ENCODE results near the gene CFAP58.

CFAP58 gene, protein sequence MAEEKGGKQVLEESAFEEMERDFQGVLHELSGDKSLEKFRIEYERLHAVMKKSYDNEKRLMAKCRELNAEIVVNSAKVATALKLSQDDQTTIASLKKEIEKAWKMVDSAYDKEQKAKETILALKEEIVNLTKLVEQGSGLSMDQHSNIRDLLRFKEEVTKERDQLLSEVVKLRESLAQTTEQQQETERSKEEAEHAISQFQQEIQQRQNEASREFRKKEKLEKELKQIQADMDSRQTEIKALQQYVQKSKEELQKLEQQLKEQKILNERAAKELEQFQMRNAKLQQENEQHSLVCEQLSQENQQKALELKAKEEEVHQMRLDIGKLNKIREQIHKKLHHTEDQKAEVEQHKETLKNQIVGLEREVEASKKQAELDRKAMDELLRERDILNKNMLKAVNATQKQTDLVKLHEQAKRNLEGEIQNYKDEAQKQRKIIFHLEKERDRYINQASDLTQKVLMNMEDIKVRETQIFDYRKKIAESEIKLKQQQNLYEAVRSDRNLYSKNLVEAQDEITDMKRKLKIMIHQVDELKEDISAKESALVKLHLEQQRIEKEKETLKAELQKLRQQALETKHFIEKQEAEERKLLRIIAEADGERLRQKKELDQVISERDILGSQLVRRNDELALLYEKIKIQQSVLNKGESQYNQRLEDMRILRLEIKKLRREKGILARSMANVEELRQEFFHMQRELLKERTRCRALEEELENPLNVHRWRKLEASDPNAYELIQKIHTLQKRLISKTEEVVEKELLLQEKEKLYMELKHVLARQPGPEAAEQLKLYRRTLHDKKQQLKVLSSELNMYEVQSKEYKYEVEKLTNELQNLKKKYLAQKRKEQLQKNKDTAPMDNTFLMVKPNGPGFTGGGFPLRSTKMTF

DNA sequence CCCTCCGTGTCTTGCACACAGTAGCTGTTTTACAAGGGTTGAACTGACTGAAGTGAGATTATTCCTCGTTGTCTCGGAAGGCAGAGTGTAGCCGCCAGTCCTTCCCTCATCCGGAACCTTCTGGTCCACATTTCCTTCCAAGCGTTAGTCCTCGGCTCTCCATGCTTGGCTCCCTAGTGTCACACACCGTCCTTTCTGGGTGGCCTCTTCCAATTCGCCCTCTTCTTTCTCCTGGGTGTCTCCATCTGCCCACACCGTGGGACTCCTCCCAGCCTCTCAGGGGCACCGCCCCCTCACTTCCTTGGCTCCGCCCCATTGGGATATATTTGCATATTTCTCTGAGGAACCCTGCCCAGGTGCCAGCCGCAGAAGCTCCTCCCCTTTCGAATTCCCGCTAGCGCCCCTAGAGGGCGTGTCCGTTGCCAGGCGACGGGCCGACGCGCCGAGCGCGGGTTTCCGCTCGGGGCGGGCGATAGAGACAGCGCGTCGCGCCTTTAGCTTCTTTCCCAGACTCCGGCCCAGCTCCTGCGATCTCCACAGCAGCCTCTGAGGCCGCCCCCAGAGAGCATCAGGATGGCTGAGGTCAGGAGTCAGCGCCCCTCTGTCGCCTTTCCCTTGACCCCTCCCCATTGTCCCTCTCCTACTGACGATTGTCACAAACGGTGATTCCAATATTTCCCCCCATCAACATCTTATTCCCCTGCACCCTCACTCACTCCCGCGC, at the start of gene CFAP58:
Gene CFAP58 (plus strand): TSS at position 509 of the 724 bp plus-strand sequence. CDS start 65 bp downstream, at position 574.
- peak; percentile 93 for DNase-seq

DNA sequence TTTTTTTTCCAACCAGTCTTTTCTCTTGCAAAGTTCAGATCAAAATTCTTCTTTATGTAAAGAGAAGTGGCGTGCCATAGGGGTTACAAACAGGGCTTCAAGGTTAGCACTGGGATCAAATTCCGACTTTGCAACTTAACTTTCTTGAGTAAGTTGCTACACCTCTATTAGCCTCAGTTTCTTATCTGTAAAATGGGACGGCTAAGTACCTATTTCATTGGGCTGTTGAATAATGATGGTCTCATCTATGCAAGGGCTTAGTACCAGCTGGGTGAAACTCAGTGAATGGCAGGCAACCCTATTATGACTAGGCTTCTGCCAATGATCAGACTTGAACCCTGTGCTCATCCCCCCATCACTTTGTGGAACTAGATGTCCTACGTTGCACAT, 49.3 kb upstream of the CFAP58 start:
- DNase-seq: no peak

DNA sequence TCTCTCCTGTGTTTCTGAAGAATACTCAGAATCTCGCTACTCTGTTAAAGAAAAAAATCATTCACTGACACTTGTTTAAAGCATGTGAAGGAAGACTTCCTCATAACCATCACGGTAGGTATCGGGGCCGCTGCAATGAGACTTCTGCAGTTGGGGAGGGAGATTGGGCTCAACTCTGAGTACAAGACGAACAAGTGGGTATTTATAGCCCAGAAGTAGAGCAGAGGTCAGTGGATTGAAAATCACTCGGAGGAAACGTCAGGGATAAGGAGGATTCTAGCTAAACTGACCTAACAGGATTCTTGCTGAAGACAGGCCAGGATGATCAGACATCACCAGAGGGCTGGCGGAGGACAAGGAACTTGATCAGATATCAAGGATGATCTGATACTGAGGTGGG, 48.7 kb upstream of the CFAP58 start:
- no peak for DNase-seq

DNA sequence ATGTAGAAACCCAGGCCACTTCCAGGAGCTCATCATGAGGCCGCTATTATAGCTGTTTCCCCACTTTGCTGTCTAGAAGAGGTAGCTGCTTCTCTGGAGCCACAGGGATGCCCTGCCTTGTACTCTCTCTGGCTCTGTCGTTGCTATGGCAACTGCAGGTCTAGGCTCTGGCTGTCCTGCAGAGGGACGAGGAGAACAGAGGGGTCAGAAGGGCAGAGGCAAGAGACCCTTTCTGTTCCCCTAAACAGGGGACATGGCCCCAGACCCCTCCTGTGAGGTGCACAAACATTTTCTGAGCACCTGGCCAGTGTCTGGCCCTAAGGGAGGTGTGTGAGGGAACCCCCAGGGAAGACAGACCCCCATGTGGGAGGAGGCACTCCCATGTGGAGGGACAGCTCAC, 46.7 kb upstream of the CFAP58 start:
- DNase-seq: no peak

DNA sequence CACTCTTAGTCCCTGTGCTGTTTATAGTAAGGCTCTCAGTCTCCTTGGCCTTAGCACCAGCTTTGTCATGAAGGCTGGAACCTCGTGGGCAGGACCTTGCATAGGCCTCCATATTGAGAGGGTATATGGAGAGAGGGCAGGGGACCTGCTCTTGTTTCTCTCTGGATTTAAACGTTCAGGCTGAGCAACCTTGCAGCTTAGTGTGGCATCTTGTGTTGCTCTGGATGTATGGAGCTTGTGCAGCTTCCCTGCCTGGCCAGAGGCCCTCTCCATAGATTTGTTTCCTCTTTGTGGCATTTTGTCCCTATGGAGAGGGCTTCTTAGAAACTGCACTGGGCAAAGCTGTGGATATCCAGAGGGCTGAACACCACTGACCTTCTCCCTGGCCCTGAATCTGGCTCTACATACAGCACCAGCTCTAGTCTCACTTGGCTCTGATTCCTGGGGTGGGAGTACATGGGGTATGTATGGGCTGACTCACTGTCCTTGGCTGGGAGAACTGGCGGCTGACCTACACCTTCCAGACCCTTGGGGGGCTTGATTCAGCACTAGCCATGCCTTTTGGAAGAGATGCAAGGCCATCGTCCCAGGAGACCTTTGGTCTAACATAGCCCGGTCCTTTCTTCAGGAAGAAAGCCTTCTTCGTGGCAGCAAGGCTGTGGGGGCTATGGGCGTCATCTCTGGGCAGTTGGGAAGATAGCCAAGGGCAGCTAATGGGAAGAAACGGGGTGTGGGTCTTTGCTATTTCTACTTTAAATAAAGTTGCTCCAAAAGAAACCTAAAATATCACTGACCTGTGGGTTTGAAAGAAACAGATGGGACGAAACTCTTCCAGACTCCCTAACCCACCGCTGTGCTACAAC, 45.8 kb upstream of the CFAP58 start:
- DNase-seq: no peak

DNA sequence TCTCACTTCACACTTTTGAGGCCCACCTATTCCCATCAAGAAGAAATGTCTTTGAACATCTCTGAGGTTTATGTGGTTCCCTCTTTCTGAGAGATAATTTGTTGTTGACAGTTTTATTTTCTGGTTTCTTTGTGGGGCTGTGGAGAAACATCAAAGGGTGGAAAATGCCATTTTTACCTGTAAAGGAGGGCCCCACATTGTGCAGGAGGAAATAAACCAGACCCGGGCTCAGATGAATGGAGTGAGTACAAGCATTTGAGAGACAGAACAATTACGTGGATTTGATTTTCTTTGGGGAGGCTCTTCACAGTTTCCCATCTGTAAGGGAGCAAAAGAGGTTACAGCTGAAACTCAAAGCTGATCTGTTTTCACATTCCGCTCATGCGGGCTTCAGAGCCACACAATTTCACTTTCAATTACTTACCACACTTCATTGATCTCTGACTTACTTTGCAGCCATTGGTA, 45.2 kb upstream of the CFAP58 start:
- DNase-seq: no peak

DNA sequence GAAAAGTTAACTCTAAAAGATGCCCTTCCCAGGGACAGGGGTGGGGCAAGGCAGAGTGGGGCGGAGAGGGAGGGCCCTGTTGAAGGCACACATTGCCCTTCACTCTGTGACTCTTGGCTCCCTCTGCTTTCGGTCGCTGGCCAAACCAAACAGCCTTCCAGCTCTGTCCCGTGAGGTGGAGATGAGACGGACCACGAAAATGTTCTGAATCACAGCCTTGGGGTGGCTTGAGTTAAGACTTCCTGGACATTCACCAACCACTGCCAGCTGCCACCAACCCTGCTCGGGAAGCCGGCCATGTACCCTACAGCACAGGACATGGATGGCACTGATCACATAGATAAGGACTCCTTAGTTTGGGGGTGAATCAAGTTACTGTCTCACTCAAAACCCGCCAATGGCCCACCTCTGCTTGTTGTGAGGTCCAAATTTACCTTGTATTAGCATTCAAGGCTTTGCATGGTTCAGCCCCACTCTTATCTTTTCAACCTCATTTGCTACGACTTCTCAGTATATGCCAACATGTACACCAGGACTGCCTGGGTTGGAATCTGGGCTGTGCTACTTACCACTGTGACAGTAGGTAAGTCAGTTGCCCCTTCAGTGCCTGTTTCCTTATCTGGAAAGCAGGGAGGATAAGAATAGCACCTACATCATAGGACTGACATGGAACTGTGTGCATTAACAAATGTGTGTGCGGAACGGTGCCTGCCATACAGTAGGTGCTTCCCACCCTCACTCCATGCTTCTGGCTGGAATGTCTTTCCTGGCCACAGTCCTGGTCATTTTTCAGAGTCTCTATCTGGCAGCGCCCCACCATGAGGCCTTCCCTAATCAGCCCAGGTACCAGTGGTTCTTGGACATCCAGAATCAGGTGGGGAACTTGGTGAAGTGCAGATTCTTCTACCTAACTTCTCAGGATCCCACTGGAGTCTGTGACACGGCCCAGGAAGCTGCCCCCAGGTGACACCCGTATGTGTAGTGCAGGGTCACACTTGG, 43.4 kb upstream of the CFAP58 start:
- DNase-seq: no peak

DNA sequence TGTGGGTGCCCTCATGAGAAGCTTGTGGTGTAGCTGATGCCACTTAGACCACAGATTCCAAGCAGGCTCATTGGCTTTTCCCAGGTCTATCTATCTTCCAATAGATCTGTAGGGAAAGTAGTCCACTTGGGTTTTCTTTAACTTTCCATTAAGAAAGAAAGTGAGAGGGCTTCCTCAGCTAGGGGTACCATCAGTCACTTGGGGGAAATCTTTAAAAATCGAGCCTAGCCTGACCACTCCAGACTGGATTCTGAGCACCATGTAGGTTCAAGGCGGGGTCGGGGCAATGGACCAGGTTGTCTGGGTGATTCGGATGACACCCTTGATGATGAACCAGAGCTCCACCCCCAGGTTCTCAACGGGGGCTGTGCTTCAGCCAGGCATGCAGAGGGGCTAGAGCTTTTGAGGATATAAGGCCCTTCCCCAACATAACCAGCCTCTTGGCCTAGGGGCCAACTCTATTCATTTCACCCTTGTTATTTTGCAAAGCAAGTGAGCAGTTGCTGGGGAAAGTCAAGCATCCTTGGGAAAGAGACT, 42.4 kb upstream of the CFAP58 start:
- DNase-seq: no peak

DNA sequence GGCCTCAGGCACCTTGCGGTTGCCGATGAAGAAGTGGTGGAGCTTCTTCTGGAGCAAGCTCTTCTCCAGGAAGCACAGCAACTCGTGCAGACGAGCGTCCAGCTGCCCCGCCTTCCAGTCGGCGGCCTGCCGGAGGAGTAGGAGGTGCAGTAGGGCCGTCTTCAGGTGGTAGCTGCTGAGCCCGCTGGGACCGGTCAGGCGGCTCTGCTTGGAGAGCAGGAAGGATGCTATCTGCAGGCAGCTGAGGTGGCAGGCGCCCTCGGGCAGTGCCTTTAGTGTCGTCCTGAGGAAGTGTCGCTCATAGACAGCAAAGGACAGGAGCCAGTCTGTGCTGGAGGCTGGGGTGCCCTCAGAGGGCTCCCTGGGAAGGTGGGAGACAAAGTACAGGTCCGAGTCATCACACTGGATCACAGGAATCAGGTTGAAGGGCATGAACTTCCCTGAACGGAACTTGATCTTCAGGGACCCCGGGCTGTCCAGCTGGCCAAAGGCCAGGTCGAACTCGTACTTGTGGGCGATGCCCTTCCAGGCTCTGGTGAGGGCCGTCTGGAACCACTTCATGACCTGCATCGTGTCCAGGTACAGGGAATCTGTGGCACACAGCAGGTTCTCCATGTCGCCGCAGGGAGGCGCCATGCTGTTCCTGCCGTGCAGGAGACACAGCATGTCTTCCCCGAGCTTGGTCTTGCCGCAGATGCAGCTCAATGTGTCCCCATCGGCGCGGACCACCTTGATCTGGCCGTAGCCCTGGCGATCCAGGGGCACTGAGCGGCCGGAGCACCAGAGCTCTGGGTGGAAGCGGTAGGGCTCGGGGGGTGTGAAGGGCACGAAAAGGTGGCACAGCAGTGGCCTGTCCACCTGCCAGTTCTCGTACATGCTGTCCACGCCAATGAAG, 38.8 kb upstream of the CFAP58 start:
- DNase-seq: no peak

DNA sequence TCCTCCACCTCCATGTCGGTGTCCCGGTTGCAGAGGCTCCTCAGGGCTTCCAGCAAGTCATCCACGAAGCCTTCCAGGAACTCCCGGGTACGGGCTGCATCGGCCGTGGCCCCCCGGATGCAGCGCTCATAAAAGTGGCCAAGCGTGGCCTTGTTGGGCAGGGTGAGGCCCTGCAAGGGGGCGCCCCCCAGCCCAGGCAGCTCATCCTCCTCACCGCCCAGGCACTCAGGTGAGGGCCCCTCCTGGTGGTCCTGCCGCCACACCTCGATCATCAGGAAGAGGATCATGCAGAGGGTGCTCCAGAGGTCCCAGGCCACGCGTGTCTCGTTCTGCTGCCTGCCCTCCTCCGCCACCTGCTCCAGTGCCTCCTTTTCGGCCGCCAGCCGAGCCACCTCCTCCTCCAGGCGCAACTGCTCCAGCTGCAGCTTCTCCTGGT, 38.1 kb upstream of the CFAP58 start:
- DNase-seq: no peak

DNA sequence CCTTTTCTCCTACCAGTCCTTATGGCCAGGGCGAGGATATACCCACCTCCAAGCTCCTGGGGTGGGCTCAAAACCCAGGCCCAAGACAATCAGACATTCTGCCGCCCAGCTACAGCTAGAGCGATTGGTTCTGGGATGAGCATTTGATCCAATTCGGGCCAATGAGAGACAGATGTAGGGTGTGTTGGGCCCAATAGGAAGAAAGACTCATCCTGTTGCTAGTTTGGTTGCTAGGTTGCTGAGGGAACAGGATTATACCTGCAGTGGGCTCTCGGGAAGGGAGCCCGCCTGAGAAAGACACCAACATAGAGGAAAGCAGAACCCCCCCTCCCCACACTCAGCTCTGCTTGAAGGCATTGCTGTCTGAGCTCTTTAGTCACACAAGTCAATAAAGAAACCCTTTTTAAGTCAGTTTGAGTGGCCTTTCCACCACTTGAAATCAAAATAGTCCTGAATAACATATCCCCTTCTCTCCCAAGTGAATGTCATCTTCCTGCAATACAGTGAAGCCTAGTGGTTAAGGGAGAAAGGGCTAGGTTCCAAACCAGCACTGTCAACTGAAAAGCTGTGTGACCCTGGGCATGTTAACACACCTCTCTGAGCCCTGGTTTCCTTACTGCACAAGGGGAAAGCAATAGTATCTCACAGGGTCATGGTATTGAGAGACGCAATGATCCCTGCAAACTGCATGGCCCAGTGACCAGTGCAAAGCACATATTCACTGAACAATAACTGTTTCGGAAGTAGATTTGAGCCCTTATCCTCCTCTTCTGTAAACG, 37.1 kb upstream of the CFAP58 start:
- no peak for DNase-seq

DNA sequence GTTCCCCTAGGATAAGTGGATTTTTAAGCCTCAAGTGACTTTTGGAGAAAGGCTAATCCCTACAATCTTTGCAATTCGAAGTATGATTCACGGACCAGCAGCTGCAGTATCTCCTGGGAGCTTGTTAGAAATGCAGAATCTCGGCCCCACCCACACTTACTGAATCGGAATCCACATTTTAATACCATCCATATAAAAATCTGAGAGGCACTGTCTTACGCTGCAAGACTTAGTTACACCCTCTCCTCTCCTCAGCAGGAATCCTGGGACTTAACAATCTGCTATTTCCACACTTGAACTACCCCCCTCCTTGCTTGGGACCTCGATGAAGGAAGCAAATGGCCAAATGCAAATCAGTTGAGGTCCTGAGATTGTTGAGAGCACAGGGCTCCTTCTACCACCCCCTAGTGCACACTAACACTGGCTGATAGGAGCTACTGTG, 36.3 kb upstream of the CFAP58 start:
- DNase-seq: no peak

DNA sequence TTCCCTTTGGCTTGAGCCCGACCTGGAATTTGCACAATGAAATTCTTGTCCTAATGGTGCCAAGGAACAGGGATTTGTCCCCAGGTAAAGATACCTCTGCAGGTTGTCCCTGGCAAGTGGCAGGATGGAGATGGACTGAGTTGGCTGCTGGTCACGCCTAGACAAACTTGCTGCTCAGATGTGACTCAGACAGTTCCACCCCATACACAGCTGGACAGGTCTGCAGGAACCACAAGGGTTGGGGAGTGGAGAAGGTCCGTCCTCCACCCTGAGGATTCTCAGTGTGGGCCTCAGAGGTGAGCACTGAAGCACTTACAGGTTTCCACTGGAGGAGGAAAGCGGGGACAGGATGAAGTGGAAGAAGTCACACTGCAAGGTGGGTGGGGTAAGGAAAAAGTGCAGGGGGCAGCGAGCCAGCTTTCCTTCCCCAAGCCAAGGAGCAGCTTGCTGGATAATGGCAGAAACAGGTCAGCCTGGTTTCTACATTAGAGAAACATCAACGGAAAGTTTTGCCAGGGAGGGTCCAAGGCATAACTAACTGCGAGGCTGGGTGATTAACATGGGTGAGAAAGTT, 35.8 kb upstream of the CFAP58 start:
- DNase-seq: no peak

DNA sequence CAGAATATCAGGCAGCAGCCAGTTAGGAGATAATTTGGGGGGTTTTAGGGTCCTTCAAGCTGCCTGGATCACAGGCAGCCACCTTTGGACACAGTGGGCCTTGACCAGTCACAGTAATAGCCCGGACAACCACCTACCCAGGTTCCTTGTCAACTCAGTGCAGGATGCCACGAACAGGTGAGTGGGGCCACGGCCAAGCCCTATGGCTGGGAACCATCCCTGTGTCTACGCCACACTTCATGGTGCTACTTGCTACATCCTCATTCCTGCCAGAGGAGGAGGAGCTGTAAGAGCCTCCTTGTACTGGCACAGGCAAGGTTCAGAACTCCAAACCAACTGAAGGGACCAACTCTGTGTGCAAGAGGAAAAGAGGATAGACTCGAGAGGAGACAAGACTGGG, 35.3 kb upstream of the CFAP58 start:
- DNase-seq: no peak

DNA sequence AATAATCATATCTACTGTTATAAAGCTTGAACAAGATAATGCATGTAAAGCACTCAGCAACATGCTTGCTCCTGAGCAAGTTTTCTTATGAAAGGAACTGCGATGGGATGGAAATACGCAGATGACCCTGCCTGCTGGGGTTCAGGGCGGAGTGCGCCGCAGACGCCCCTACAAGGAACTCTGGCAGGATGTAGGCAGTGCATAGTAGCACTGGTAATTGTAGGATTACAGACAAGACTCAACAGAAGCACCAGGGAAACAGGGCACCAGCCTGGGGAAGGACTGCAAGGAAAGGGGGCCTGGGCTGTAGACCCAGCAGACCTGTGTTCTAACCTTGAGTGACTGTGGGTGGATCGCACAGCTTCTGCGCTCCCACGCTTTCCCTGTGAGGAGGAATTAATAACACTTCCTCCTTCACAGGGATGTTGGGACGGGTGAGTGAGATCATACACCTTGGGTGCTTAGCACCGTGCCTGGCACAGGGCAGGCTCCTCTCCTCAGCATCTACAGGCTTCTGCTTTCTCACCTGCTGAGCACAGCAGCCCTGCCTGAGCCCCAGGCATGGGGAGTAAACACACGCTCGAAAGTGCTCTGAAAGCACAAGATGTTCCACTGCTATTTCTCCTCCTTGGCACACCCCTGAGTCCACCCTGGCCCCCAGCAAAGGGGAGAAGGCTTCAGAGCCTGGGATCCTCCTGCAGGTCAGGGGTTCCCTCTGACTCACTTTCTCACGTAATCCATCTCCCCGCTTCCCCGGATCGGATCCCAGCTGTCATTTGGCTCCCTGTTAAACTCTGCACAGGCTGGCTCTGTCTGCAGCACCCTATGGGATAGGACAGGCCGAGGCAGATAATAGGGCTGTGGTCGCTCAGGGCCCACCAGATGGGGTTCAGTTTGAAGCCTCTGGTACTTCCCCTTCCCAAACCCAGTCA, 34.6 kb upstream of the CFAP58 start:
- DNase-seq: no peak

DNA sequence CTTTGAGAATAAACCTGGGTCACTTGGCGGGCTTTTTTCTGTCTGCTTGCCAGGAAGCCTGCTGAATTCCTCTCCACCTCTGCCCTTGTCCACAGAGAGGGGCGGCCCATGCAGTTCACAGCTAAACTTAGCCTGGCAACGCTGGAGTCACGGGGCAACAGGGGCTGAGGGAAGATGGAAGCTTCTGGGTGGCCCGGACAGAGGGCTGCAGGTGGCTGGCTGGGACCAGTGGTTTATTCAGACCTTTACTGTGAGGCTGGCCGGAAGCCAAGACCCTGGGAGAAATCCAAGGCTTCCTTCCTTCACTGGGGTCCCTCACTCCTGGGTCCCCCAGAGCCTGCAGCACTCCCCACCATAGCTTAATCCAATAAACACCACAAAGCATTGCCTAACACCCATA, 32.4 kb upstream of the CFAP58 start:
- no peak for DNase-seq

Measured in stimulated activated CD8-positive, alpha-beta memory T cell treated with anti-CD3 and anti-CD28 coated beads, Interleukin-4, amount 100 ng/mL, for 48 hours (primary cell).